Keratinocyte (primary cell): ENCODE data around the gene POLA1. TPM values are rescaled to one million over a fixed set of nuclear protein-coding genes. Genes with fewer than 3 reads are reported as not detected.

Source experiments
- DNase-seq: peaks from one replicate; pipeline ENCODE4 v3.0.0-alpha.2; 2011; ENCODE audit warnings: low read depth, missing footprints, low spot score
- FAIRE-seq: peaks from 2 replicates; lab custom pipeline; 2011; peaks lifted over from hg19 to GRCh38; lab: Jason Lieb, UNC
- H2AFZ ChIP-seq: 2 replicates; pipeline ENCODE4 v1.6.0; 2012; ENCODE audit warnings: low read length, control low read depth, inconsistent platforms; ENCODE audit not compliant: control insufficient read depth
- H3K27ac ChIP-seq: 2 replicates; pipeline ENCODE4 v1.5.1; 2011; ENCODE audit warnings: low read length; ENCODE audit not compliant: control insufficient read depth, insufficient read depth
- H3K27me3 ChIP-seq: 3 replicates; pipeline ENCODE4 v1.6.0; 2011; ENCODE audit warnings: low read length; ENCODE audit not compliant: control insufficient read depth, insufficient read depth; ENCODE audit errors: extremely low read depth
- H3K36me3 ChIP-seq, 2 experiments: 2 replicates in 1 of 2; 3 replicates in 1 of 2; pipeline ENCODE4 v1.5.1; 2011; ENCODE audit warnings: low read length in 2 of 2, mild to moderate bottlenecking in 1 of 2; ENCODE audit not compliant: control insufficient read depth in 2 of 2, insufficient read depth in 2 of 2; ENCODE audit errors: extremely low read depth in 1 of 2
- H3K4me1 ChIP-seq: 3 replicates; pipeline ENCODE4 v1.5.1; 2011; ENCODE audit warnings: low read length; ENCODE audit not compliant: control insufficient read depth, insufficient read depth; ENCODE audit errors: extremely low read depth
- H3K4me2 ChIP-seq: 3 replicates; pipeline ENCODE4 v1.6.0; 2011; ENCODE audit warnings: low read depth, low read length; ENCODE audit not compliant: control insufficient read depth, insufficient read depth; ENCODE audit errors: extremely low read depth
- H3K4me3 ChIP-seq, 3 experiments: fragments of 200-600 bp in 1 of 3; sonication (generic) in 1 of 3; 2 replicates in 2 of 3; 3 replicates in 1 of 3; pipeline ENCODE4 v1.5.1; 2011 to 2016; ENCODE audit warnings: low read length in 3 of 3, mild to moderate bottlenecking in 3 of 3, control low read depth in 2 of 3, inconsistent platforms in 1 of 3, low read depth in 1 of 3, mixed read lengths in 1 of 3, mixed run types in 1 of 3, moderate library complexity in 1 of 3; ENCODE audit not compliant: control insufficient read depth in 2 of 3, insufficient read depth in 2 of 3; ENCODE audit errors: extremely low read depth in 1 of 3
- H3K79me2 ChIP-seq: 2 replicates; pipeline ENCODE4 v1.6.0; 2012; ENCODE audit warnings: low read length; ENCODE audit not compliant: control insufficient read depth, insufficient read depth
- H3K9ac ChIP-seq: 3 replicates; pipeline ENCODE4 v1.6.0; 2011; ENCODE audit warnings: low read length; ENCODE audit not compliant: control insufficient read depth, insufficient read depth; ENCODE audit errors: extremely low read depth
- H3K9me1 ChIP-seq: 3 replicates; pipeline ENCODE4 v1.6.0; 2011; ENCODE audit warnings: low read length; ENCODE audit not compliant: control insufficient read depth, insufficient read depth; ENCODE audit errors: extremely low read depth
- H3K9me3 ChIP-seq: 2 replicates; pipeline ENCODE4 v1.5.1; 2012; ENCODE audit warnings: low read depth, low read length; ENCODE audit not compliant: control insufficient read depth
- H4K20me1 ChIP-seq: 3 replicates; pipeline ENCODE4 v1.6.0; 2011; ENCODE audit warnings: low read length; ENCODE audit not compliant: control insufficient read depth, insufficient read depth; ENCODE audit errors: extremely low read depth
- EZH2 ChIP-seq: IDR thresholded peaks from one replicate; pipeline ENCODE4 v1.6.1; 2012; ENCODE audit warnings: inconsistent platforms, mild to moderate bottlenecking, low read length, moderate library complexity
- dilution Hi-C: fragments of 300-500 bp; cut with MboI; formaldehyde crosslinking; loops from one replicate; pipeline ENCODE4 v1.7.0; 2020; ENCODE audit warnings: low sequenced_read_pairs; ENCODE audit not compliant: extremely low pct_ligation_motif_present
- polyA plus RNA-seq, 5 experiments: library from polyadenylated mRNA; depleted of rRNA in 3 of 5; stranded (reverse) in 3 of 5; stranded (forward) in 1 of 5; unstranded in 1 of 5; fragments of >200 nt; gene quantifications; 1 replicate in 1 of 5; 2 replicates in 3 of 5; 3 replicates in 1 of 5; pipeline versions ENCODE4 v1.2.1 to v1.2.3, GENCODE V29; 2011 to 2012; ENCODE audit warnings: missing spikeins in 2 of 5, low read depth in 1 of 5, low replicate concordance in 1 of 5
- TF ChIP-seq, protein P1 (sequence below), 3 experiments: IDR thresholded peaks in 1 of 3; conservative IDR thresholded peaks in 1 of 3; optimal IDR thresholded peaks in 1 of 3; 2 replicates in 2 of 3; 3 replicates in 1 of 3; pipeline versions ENCODE3 to v1.5.1; 2011; ENCODE audit warnings: low read length in 3 of 3, mild to moderate bottlenecking in 3 of 3, moderate library complexity in 2 of 3, control low read depth in 1 of 3, inconsistent platforms in 1 of 3; ENCODE audit not compliant: insufficient read depth in 2 of 3; ENCODE audit errors: extremely low read depth in 1 of 3

Gene POLA1
- polyA plus RNA-seq, 1 donor (not counting 4 experiments of a cell fraction or from before 2014, with no cell fraction given), result 3.9 TPM

DNA sequence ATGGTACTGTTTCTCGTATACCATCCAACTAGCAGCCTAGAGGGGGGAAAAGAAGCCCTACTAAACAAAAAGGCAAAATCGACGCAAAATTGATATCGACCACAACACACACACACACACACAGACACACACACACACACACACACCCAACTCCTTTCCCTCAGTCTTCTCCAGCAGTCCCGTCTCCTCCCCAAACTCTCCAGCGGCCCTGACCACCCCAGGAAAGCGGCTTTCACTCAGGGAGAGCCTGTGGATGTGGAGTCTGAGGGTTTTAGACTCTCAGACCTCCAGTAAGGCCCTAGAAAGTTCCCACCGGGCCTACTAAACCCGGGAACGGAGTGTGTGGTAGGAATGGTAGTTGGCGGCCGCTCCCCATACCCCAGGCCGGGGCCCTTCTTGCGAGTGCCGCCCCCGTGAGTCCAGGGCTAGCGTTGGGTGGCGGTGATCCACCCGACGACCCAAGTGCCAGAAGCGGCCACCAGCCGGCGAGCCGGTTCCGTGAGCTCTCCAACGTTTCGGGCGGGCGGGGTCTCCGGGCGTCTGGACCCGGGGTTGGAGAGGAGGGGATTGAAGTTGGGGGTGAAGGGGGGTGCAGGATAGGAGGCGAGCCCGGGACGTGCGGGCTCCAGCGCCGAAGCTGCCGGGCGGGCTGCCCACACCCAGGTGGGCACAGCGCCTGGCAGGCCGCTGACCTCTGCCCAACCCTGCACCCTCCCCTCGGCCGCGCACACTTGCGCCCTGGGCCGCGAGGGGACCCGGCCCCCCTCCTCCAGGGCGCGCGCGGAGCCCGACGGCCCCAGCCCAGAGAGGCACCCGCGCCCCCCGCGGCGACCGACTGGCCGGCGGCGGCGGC is 308.3 kb downstream of the POLA1 start:
- TF ChIP-seq, protein P1, sequence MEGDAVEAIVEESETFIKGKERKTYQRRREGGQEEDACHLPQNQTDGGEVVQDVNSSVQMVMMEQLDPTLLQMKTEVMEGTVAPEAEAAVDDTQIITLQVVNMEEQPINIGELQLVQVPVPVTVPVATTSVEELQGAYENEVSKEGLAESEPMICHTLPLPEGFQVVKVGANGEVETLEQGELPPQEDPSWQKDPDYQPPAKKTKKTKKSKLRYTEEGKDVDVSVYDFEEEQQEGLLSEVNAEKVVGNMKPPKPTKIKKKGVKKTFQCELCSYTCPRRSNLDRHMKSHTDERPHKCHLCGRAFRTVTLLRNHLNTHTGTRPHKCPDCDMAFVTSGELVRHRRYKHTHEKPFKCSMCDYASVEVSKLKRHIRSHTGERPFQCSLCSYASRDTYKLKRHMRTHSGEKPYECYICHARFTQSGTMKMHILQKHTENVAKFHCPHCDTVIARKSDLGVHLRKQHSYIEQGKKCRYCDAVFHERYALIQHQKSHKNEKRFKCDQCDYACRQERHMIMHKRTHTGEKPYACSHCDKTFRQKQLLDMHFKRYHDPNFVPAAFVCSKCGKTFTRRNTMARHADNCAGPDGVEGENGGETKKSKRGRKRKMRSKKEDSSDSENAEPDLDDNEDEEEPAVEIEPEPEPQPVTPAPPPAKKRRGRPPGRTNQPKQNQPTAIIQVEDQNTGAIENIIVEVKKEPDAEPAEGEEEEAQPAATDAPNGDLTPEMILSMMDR (optimal IDR thresholded peaks at IDR 0.05 in 1 of 3, IDR thresholded peaks at IDR 0.05 in 1 of 3, conservative IDR thresholded peaks at IDR 0.05 in 1 of 3; ENCODE audit: extremely low read depth in 1 of 3, insufficient read depth in 2 of 3, low read length in 3 of 3), result no peak
- no peak for TF ChIP-seq EZH2
- dilution Hi-C loops, result no loop called here
- H3K4me2 ChIP-seq, result no peak overlapping the region

GRCh38 chrX:25002661-25003020 is 308.9 kb downstream of the POLA1 start:
- TF ChIP-seq EZH2, result no peak
- TF ChIP-seq, protein P1 (optimal IDR thresholded peaks at IDR 0.05 in 1 of 3, IDR thresholded peaks at IDR 0.05 in 1 of 3, conservative IDR thresholded peaks at IDR 0.05 in 1 of 3; ENCODE audit: extremely low read depth in 1 of 3, insufficient read depth in 2 of 3, low read length in 3 of 3), result no peak
- H3K4me3 ChIP-seq, result peak overlapping the region; percentile 7 to 71 (median 18)
- H3K36me3 ChIP-seq, result no peaks in the 10 kb centered on the region
- H3K9ac ChIP-seq, result no peak overlapping the region
- peaks cover 54% of the 10 kb centered on the region for H3K27me3 ChIP-seq
- dilution Hi-C loops, result no loop called here
- H3K4me2 ChIP-seq, result peak overlapping the region; percentile 60
- H3K27ac ChIP-seq, result no peak overlapping the region
- FAIRE-seq, result no peak
- no peaks in the 10 kb centered on the region for H3K79me2 ChIP-seq
- H3K9me3 ChIP-seq, result no peaks in the 10 kb centered on the region
- no peaks in the 10 kb centered on the region for H3K9me1 ChIP-seq
- no peak overlapping the region for H2AFZ ChIP-seq
- DNase-seq, result no peak
- no peaks in the 10 kb centered on the region for H3K4me1 ChIP-seq
- H4K20me1 ChIP-seq, result no peaks in the 10 kb centered on the region

More for the DNA sequence above, 308.3 kb downstream of the POLA1 start:
- Histone ChIP-seq H3K9ac (no peak overlapping the region), H3K4me1 (no peaks in the 10 kb centered on the region), H4K20me1 (no peaks in the 10 kb centered on the region), H3K36me3 (no peaks in the 10 kb centered on the region), H3K4me3 (no peak overlapping the region), H3K27ac (no peak overlapping the region), H2AFZ (no peak overlapping the region), H3K79me2 (no peaks in the 10 kb centered on the region), H3K9me1 (no peaks in the 10 kb centered on the region), H3K9me3 (no peaks in the 10 kb centered on the region), H3K27me3 (peaks cover 48% of the 10 kb centered on the region)
- FAIRE-seq (no peak), DNase-seq (no peak)
